ENCODE measurements around the gene HEMK1. TPM values are rescaled to one million over a fixed set of nuclear protein-coding genes. Genes with fewer than 3 reads are reported as not detected.

HEMK1 gene
- total RNA-seq, 2 experiments from 2014 or later = 61.6 to 77.7 TPM

GRCh38 chr3:50567011-50567385 is 2.3 kb upstream of the HEMK1 start:
- ATAC-seq = no peak

DNA sequence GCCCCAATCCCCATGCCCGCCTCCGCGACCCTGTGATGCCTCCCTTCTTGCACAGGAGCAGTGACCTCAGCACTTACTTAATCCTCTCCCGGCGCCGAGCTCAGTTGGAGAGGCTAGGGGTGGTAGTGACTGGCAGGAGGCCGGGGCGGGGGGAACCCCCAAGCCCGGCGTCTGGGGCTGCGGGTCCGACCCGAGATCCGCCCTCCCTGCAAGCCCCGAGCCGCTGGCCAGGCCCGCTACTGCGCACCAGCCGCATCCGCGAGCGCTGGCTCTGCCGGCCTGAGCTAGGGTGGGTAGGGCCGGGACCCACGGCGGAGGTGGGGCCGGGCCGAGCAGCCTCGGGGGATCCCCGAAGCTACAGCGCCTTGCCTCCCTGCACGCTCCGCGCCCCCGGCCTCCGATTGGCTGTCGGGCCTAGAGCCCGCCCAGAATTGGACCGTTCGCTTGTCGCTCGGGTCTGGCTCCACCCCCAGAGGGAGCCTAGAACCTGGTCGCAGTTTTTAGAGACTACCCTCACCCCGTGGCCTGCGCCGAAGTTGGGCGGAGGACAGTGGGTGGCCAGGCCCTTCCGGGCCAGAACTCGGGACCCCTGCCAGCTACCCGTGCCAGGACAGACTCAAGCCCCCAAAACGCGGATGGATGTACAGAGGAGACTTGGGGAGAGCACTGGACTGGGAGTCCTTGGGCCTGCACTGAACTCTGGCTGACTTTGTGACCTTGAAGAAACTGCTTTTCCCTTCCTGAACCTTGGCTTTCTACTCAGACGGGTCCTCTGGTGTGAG is 1.7 kb upstream of the HEMK1 start, which contains the start of gene C3orf18:
Gene C3orf18 (minus strand): TSS at position 362 of the 782 bp plus-strand sequence. CDS start 2,048 bp downstream, outside the sequence.
- POLR2A ChIA-PET = interaction anchor here (0.5 to 10.4 kb wide), 12 partner anchors 14 to 1374 kb away, joined by 3 to 267 read pairs (median 4); partner anchors contain the start of genes CISH, HYAL3, MAPKAPK3 and NAA80
- intact Hi-C loops (cut with DNase I, micrococcal nuclease) = loop anchor here (1.0 to 5.0 kb wide), 5 partner anchors 202 to 1490 kb away; partner anchors contain the start of genes MANF (in 2 of the 2), CYB561D2 (in 1 of the 2), DUSP7 (in 1 of the 2) and GNAI2 (in 1 of the 2)
- peak; percentile 80 for ATAC-seq
- CTCF ChIA-PET = interaction anchor here (0.7 to 19.8 kb wide), 10 partner anchors 16 to 321 kb away, joined by 3 to 647 read pairs (median 4); partner anchors contain the start of genes CISH, CYB561D2, MAPKAPK3 and NPRL2
- H3K9me3 Mint-ChIP-seq (ENCODE audit: low read depth) = no peaks in the 10 kb centered on the region
- H3K4me3 Mint-ChIP-seq = peak within 1 kb of the TSS; percentile 100
- peak within 1 kb of the TSS; percentile 99 for H3K27ac Mint-ChIP-seq
- peak; percentile 98 for DNase-seq
- peaks cover 51% of the 10 kb centered on the region for H3K4me1 Mint-ChIP-seq
- H3K36me3 Mint-ChIP-seq (ENCODE audit: low read depth) = peaks cover 35% of the 10 kb centered on the region
- no peaks in the 10 kb centered on the region for H3K27me3 Mint-ChIP-seq

More at GRCh38 chr3:50567011-50567385, 2.3 kb upstream of the HEMK1 start:
- ChIA-PET POLR2A (interaction anchor here (0.7 to 10.4 kb wide), 10 partner anchors 14 to 268 kb away, joined by 3 to 267 read pairs (median 4); partner anchors contain the start of genes CISH, HYAL3, MAPKAPK3 and NAA80), CTCF (interaction anchor here (0.7 to 19.8 kb wide), 12 partner anchors 15 to 320 kb away, joined by 3 to 647 read pairs (median 4); partner anchors contain the start of genes CISH, CYB561D2, MAPKAPK3 and NPRL2)
- Mint-ChIP-seq H3K4me1 (peaks cover 45% of the 10 kb centered on the region), H3K36me3 (ENCODE audit: low read depth) (peaks cover 29% of the 10 kb centered on the region), H3K9me3 (ENCODE audit: low read depth) (no peaks in the 10 kb centered on the region), H3K27me3 (no peaks in the 10 kb centered on the region), H3K4me3 (peak overlapping the region; percentile 100), H3K27ac (peak overlapping the region; percentile 42)
- intact Hi-C loops (cut with DNase I, micrococcal nuclease) = loop anchor here (1.0 to 5.0 kb wide), 3 partner anchors 202 to 1490 kb away; partner anchors contain the start of genes CYB561D2 (in 1 of the 2), DUSP7 (in 1 of the 2) and NPRL2 (in 1 of the 2)
- no peak for DNase-seq

GRCh38 chr3:50570508-50571279 is 1.4 kb downstream of the HEMK1 start:
- peak overlapping the region; percentile 100 for H3K4me3 Mint-ChIP-seq

DNA sequence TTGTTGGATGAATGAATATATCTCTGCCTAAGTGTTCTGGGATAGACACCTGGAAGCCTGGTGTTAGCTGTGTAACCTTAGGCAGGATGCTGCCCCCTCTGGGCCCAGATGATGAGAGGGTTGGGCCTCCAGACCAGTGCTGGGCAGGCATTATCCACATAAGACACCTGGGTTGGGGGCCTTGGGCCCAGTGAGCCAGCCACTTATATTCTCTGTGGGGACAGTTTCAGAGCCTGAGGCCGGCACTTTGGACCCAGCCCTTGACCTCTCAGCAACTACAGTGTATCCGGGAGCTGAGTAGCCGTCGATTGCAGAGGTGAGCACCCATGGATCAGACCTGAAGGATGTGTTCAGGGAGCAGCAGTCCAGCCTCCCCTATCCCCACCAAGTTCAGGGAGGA is 2.2 kb downstream of the HEMK1 start:
- CTCF ChIA-PET = interaction anchor here (0.7 to 19.8 kb wide), 7 partner anchors 10 to 102 kb away, joined by 3 to 647 read pairs (median 3); partner anchors contain the start of genes CISH and MAPKAPK3
- intact Hi-C loops (cut with DNase I, micrococcal nuclease) = loop anchor here in 1 of 2 experiments (5.0 kb wide), 1 partner anchor 401 kb away; no protein-coding TSS in a partner anchor
- Mint-ChIP-seq H3K27me3 (no peaks in the 10 kb centered on the region), H3K9me3 (ENCODE audit: low read depth) (no peaks in the 10 kb centered on the region), H3K4me3 (peak overlapping the region; percentile 100), H3K27ac (peak overlapping the region; percentile 97), H3K36me3 (ENCODE audit: low read depth) (peaks cover 72% of the 10 kb centered on the region), H3K4me1 (peaks cover 69% of the 10 kb centered on the region)
- DNase-seq (no peak), ATAC-seq (no peak)
- POLR2A ChIA-PET = interaction anchor here (1.5 to 10.9 kb wide), 4 partner anchors 18 to 234 kb away, joined by 5 to 267 read pairs (median 236); partner anchors contain the start of genes CISH and MAPKAPK3

More at GRCh38 chr3:50570508-50571279, 1.4 kb downstream of the HEMK1 start:
- POLR2A ChIA-PET = interaction anchor here (1.5 to 10.9 kb wide), 4 partner anchors 19 to 233 kb away, joined by 5 to 267 read pairs (median 236); partner anchors contain the start of genes CISH and MAPKAPK3
- H3K36me3 Mint-ChIP-seq (ENCODE audit: low read depth) = peaks cover 64% of the 10 kb centered on the region
- H3K9me3 Mint-ChIP-seq (ENCODE audit: low read depth) = no peaks in the 10 kb centered on the region
- CTCF ChIA-PET = interaction anchor here (0.7 to 19.8 kb wide), 10 partner anchors 10 to 102 kb away, joined by 3 to 647 read pairs (median 3); partner anchors contain the start of genes CISH and MAPKAPK3
- no peak for DNase-seq
- no peak for ATAC-seq
- H3K27ac Mint-ChIP-seq = peak overlapping the region; percentile 97
- H3K4me1 Mint-ChIP-seq = peaks cover 71% of the 10 kb centered on the region
- no peaks in the 10 kb centered on the region for H3K27me3 Mint-ChIP-seq
- intact Hi-C loops (cut with DNase I, micrococcal nuclease) = loop anchor here in 1 of 2 experiments (5.0 kb wide), 1 partner anchor 402 kb away; no protein-coding TSS in a partner anchor

GRCh38 chr3:50572158-50572557 is 2.8 kb downstream of the HEMK1 start:
- no peaks in the 10 kb centered on the region for H3K27me3 Mint-ChIP-seq
- CTCF ChIA-PET = interaction anchor here (0.6 to 19.8 kb wide), 13 partner anchors 9 to 370 kb away, joined by 3 to 647 read pairs (median 5); partner anchors contain the start of genes CISH and MAPKAPK3
- no peaks in the 10 kb centered on the region for H3K9me3 Mint-ChIP-seq (ENCODE audit: low read depth)
- H3K36me3 Mint-ChIP-seq (ENCODE audit: low read depth) = peaks cover 78% of the 10 kb centered on the region
- peak; percentile 24 for ATAC-seq
- POLR2A ChIA-PET = interaction anchor here (1.5 to 10.9 kb wide), 4 partner anchors 17 to 235 kb away, joined by 5 to 267 read pairs (median 236); partner anchors contain the start of genes CISH and MAPKAPK3
- H3K27ac Mint-ChIP-seq = peak overlapping the region; percentile 97
- peaks cover 67% of the 10 kb centered on the region for H3K4me1 Mint-ChIP-seq
- H3K4me3 Mint-ChIP-seq = peak overlapping the region; percentile 100
- intact Hi-C loops (cut with DNase I, micrococcal nuclease) = loop anchor here (1.0 to 5.0 kb wide), 5 partner anchors 42 to 813 kb away; partner anchors contain the start of genes DOCK3 (in 1 of the 2) and MANF (in 1 of the 2)
- DNase-seq = peak; percentile 90

DNA sequence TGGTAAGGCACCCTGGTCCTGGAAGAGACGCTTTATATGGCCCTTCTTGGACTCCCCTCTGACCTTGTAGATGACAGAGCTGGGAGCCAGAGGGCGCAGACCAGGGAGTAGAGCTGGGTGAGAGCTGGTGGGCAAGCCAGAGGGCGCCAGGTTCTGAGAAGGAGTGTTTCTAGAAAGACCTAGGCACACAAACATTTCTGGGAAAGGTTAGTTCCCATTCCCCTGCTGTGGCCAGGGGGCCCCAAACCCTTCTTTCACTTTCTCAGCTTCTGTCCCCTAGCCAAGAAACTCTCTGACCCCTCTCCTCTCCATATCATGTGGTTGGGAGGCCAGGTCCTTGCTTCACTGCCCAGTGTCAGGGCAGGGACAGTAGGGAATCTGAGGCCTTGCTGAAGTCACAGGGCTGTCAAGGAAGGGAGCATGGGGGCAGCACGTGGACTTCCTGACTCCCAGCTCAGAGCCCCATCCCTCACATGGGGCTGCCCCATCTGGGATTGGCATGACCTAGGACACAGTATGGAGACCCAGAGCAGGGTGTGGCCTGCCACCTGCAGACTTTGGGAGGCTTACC is 3.6 kb downstream of the HEMK1 start:
- Mint-ChIP-seq H3K36me3 (ENCODE audit: low read depth) (peaks cover 83% of the 10 kb centered on the region), H3K9me3 (ENCODE audit: low read depth) (no peaks in the 10 kb centered on the region)

DNA sequence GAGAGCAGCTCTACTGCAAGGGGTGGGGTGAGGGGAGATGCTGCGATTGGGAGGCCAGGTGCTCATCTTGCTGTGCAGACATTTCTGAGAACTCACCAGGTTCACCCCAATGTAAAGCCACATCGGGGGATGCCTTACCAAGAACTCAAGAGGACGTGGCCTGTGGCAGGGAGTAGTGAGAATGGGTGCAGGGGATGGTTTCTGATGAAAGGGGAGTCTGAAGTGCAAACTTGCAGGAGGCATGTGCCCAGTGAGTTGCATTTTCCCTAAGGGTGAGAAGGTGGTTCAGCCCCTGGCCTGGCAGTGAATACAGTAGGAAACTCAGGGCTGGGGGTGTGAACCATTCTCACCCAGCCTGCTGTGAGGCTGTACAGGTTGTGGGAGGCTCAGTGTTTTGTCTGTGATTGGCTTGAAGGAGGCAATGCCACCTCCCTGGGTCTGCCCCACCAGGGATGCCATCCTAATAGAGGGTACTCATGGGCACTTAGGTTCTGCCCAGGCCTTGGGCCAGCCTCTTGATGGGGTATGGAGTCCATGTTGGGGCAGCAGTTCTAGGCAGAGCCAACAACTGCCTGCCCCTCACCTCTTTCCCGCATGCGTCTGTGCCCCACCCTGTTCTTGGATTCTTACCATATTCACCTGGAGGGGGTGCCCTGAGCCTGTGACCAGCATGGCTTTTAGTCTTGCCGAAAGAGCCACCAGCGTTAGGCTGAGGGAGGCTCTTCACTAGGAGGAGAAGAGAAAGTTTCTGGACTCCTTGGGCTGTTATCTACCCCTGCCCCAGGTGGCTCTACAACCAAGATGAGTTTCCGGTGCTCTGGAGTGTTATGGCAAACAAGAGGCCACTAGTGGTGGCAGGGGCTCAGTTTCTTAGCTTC is 4.5 kb downstream of the HEMK1 start:
- ATAC-seq = peak; percentile 54
- peaks cover 89% of the 10 kb centered on the region for H3K36me3 Mint-ChIP-seq (ENCODE audit: low read depth)
- POLR2A ChIA-PET = interaction anchor here (7.5 to 10.9 kb wide), 3 partner anchors 15 to 40 kb away, joined by 213 to 267 read pairs (median 258); partner anchors contain the start of genes CISH and MAPKAPK3

More for the DNA sequence above, 3.6 kb downstream of the HEMK1 start:
- CTCF ChIA-PET = interaction anchor here (0.6 to 19.8 kb wide), 13 partner anchors 8 to 817 kb away, joined by 3 to 647 read pairs (median 5); partner anchors contain the start of genes CISH and MAPKAPK3
- DNase-seq (peak; percentile 74), ATAC-seq (peak; percentile 7)
- intact Hi-C loops (cut with DNase I, micrococcal nuclease) = loop anchor here (1.0 to 5.0 kb wide), 7 partner anchors 15 to 812 kb away; partner anchors contain the start of genes DOCK3 (in 1 of the 2) and MANF (in 1 of the 2)
- no peaks in the 10 kb centered on the region for H3K27me3 Mint-ChIP-seq
- peak overlapping the region; percentile 97 for H3K27ac Mint-ChIP-seq
- peaks cover 64% of the 10 kb centered on the region for H3K4me1 Mint-ChIP-seq
- H3K4me3 Mint-ChIP-seq = peak overlapping the region; percentile 100
- POLR2A ChIA-PET = interaction anchor here (0.7 to 10.9 kb wide), 4 partner anchors 16 to 222 kb away, joined by 3 to 267 read pairs (median 236); partner anchors contain the start of genes CISH, CYB561D2, MAPKAPK3 and NPRL2

DNA sequence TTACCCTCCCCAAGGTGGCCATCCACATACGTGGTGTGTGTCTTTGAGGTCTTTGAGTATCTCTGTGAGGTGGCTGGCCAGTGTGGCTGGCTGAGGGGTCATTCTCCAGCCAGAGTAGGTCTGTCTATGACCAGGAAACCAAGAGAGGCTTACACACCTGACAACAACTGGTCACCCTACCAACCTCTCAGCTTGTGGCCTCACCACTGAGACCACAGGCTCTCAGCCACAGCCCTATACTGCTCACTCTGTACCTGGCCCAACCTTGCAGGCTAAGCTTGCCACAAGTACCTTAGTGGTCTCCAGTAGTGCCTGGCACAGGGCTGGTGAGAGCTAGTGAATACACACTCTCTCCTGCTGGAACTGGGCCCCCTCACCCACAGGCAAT is 5.1 kb downstream of the HEMK1 start:
- CTCF ChIA-PET = interaction anchor here (11.5 to 19.8 kb wide), 2 partner anchors 14 to 35 kb away, joined by 185 to 647 read pairs; partner anchors contain the start of genes CISH and MAPKAPK3
- H3K4me3 Mint-ChIP-seq = peak overlapping the region; percentile 100

More for the DNA sequence above, 4.5 kb downstream of the HEMK1 start:
- H3K4me3 Mint-ChIP-seq = peak overlapping the region; percentile 100
- peak overlapping the region; percentile 97 for H3K27ac Mint-ChIP-seq
- peak; percentile 90 for DNase-seq
- H3K9me3 Mint-ChIP-seq (ENCODE audit: low read depth) = no peaks in the 10 kb centered on the region
- CTCF ChIA-PET = interaction anchor here (0.7 to 19.8 kb wide), 6 partner anchors 11 to 799 kb away, joined by 3 to 647 read pairs (median 14); partner anchors contain the start of genes CISH and MAPKAPK3
- intact Hi-C loops (cut with DNase I, micrococcal nuclease) = loop anchor here (1.0 to 5.0 kb wide), 4 partner anchors 14 to 398 kb away; partner anchors contain the start of gene DOCK3 (in 1 of the 2)
- H3K4me1 Mint-ChIP-seq = peaks cover 61% of the 10 kb centered on the region
- no peaks in the 10 kb centered on the region for H3K27me3 Mint-ChIP-seq

More for the DNA sequence above, 5.1 kb downstream of the HEMK1 start:
- Mint-ChIP-seq H3K27ac (peak overlapping the region; percentile 97), H3K9me3 (ENCODE audit: low read depth) (no peaks in the 10 kb centered on the region), H3K27me3 (no peaks in the 10 kb centered on the region), H3K4me1 (peaks cover 62% of the 10 kb centered on the region), H3K36me3 (ENCODE audit: low read depth) (peaks cover 94% of the 10 kb centered on the region)
- ATAC-seq (no peak), DNase-seq (peak; percentile 48)
- POLR2A ChIA-PET = interaction anchor here (1.2 to 10.9 kb wide), 3 partner anchors 15 to 43 kb away, joined by 3 to 258 read pairs (median 213); no protein-coding TSS in a partner anchor
- intact Hi-C loops (cut with DNase I, micrococcal nuclease) = loop anchor here in 1 of 2 experiments (5.0 kb wide), 1 partner anchor 398 kb away; no protein-coding TSS in a partner anchor

All from activated CD4-positive, alpha-beta T cell treated with anti-CD3 and anti-CD28 coated beads for 36 hours (primary cell).